ENCODE data around the gene CD80. TPM values are rescaled to one million over a fixed set of nuclear protein-coding genes. Genes with fewer than 3 reads are reported as not detected.

CD80 gene
- total and polyA plus RNA-seq, 10 of the 15 experiments (the other 5 are each of a cell fraction or from before 2014, with no cell fraction given): 41.4 to 137 (median 58.1) TPM

GRCh38 chr3:119562307-119562961 lies 3.0 kb upstream of the CD80 start (continued):
- TF ChIP-seq TAF1 (IDR thresholded peaks at IDR 0.05; ENCODE audit: borderline replicate concordance, low read depth, low read length) (peak; percentile 87), YY1 (IDR thresholded peaks at IDR 0.05; ENCODE audit: low read depth, low read length) (peak; percentile 30; the same call in 1 of the 2 replicates), SP1 (IDR thresholded peaks at IDR 0.05; ENCODE audit: low read depth, low read length) (peak; percentile 34), SIN3A (IDR thresholded peaks at IDR 0.05; ENCODE audit: low read depth, low read length) (no peak), MYC (IDR thresholded peaks at IDR 0.05; ENCODE audit: insufficient read depth, insufficient read length, insufficient replicate concordance, low read length, severe bottlenecking) (no peak), ZNF384 (IDR thresholded peaks at IDR 0.05; ENCODE audit: borderline replicate concordance, low read depth, low read length) (no peak), CHD2 (IDR thresholded peaks at IDR 0.05; ENCODE audit: borderline replicate concordance, low read depth, low read length) (peak; percentile 53; the same call in 1 of the 2 replicates), CREB1 (IDR thresholded peaks at IDR 0.05; ENCODE audit: low read depth) (peak; percentile 50), CBFB (IDR thresholded peaks at IDR 0.05; ENCODE audit: low read depth) (peak; percentile 76; the same call in 1 of the 2 replicates), IRF4 (IDR thresholded peaks at IDR 0.05; ENCODE audit: low read depth, low read length) (0 out of 2 replicates have a peak, but pooled peaks have one; percentile 25), IKZF1 (conservative IDR thresholded peaks at IDR 0.05) (peak; percentile 86), CHD1 (IDR thresholded peaks at IDR 0.05; ENCODE audit: low read depth, low read length) (0 out of 2 replicates have a peak, but pooled peaks have one; percentile 61), CBX5 (IDR thresholded peaks at IDR 0.05; ENCODE audit: low read depth) (peak; percentile 79; the same call in 1 of the 2 replicates), SIX5 (IDR thresholded peaks at IDR 0.05; ENCODE audit: low read depth, low read length, severe bottlenecking) (no peak), ZBED1 (IDR thresholded peaks at IDR 0.05; ENCODE audit: borderline replicate concordance) (peak; percentile 83), ATF7 (IDR thresholded peaks at IDR 0.05; ENCODE audit: low read depth) (peak; percentile 98), HDAC2 (IDR thresholded peaks at IDR 0.05) (no peak), IKZF2 (IDR thresholded peaks at IDR 0.05) (peak; percentile 79 to 90; a peak in 3 of 4 replicates), CBX3 (IDR thresholded peaks at IDR 0.05; ENCODE audit: borderline replicate concordance, low read depth) (no peak), ZZZ3 (IDR thresholded peaks at IDR 0.05; ENCODE audit: control insufficient read depth, insufficient read length, low read depth) (no peak)
- TF ChIP-seq, protein P1, sequence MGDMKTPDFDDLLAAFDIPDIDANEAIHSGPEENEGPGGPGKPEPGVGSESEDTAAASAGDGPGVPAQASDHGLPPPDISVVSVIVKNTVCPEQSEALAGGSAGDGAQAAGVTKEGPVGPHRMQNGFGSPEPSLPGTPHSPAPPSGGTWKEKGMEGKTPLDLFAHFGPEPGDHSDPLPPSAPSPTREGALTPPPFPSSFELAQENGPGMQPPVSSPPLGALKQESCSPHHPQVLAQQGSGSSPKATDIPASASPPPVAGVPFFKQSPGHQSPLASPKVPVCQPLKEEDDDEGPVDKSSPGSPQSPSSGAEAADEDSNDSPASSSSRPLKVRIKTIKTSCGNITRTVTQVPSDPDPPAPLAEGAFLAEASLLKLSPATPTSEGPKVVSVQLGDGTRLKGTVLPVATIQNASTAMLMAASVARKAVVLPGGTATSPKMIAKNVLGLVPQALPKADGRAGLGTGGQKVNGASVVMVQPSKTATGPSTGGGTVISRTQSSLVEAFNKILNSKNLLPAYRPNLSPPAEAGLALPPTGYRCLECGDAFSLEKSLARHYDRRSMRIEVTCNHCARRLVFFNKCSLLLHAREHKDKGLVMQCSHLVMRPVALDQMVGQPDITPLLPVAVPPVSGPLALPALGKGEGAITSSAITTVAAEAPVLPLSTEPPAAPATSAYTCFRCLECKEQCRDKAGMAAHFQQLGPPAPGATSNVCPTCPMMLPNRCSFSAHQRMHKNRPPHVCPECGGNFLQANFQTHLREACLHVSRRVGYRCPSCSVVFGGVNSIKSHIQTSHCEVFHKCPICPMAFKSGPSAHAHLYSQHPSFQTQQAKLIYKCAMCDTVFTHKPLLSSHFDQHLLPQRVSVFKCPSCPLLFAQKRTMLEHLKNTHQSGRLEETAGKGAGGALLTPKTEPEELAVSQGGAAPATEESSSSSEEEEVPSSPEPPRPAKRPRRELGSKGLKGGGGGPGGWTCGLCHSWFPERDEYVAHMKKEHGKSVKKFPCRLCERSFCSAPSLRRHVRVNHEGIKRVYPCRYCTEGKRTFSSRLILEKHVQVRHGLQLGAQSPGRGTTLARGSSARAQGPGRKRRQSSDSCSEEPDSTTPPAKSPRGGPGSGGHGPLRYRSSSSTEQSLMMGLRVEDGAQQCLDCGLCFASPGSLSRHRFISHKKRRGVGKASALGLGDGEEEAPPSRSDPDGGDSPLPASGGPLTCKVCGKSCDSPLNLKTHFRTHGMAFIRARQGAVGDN (IDR thresholded peaks at IDR 0.05): peak; percentile 81
- TF ChIP-seq, protein P2, sequence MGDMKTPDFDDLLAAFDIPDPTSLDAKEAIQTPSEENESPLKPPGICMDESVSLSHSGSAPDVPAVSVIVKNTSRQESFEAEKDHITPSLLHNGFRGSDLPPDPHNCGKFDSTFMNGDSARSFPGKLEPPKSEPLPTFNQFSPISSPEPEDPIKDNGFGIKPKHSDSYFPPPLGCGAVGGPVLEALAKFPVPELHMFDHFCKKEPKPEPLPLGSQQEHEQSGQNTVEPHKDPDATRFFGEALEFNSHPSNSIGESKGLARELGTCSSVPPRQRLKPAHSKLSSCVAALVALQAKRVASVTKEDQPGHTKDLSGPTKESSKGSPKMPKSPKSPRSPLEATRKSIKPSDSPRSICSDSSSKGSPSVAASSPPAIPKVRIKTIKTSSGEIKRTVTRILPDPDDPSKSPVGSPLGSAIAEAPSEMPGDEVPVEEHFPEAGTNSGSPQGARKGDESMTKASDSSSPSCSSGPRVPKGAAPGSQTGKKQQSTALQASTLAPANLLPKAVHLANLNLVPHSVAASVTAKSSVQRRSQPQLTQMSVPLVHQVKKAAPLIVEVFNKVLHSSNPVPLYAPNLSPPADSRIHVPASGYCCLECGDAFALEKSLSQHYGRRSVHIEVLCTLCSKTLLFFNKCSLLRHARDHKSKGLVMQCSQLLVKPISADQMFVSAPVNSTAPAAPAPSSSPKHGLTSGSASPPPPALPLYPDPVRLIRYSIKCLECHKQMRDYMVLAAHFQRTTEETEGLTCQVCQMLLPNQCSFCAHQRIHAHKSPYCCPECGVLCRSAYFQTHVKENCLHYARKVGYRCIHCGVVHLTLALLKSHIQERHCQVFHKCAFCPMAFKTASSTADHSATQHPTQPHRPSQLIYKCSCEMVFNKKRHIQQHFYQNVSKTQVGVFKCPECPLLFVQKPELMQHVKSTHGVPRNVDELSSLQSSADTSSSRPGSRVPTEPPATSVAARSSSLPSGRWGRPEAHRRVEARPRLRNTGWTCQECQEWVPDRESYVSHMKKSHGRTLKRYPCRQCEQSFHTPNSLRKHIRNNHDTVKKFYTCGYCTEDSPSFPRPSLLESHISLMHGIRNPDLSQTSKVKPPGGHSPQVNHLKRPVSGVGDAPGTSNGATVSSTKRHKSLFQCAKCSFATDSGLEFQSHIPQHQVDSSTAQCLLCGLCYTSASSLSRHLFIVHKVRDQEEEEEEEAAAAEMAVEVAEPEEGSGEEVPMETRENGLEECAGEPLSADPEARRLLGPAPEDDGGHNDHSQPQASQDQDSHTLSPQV (IDR thresholded peaks at IDR 0.05): no peak; the same call in 1 of the 2 replicates
